GM19452 (cell line): ENCODE results near the gene FXYD7.
"Not testable (repeated sequence)": the region's sequence is repeated elsewhere in the genome, so short reads cannot be mapped to it uniquely, and the experiment has no call there.

Source experiments
- ATAC-seq: cut with Tn5 transposase; IDR thresholded peaks from one replicate; pipeline ENCODE4 v1.9.1; 2021; ENCODE audit not compliant: unreplicated experiment

Gene FXYD7

GRCh38 chr19:35125749-35126623 is 17.1 kb upstream of the FXYD7 start:
- ATAC-seq = no peak

GRCh38 chr19:35126624-35126959 is 16.5 kb upstream of the FXYD7 start:
- ATAC-seq = no peak

- no peak for ATAC-seq
Observed at GRCh38 chr19:35127871-35128270, 15.2 kb upstream of the FXYD7 start.

- no peak for ATAC-seq
Observed at GRCh38 chr19:35128398-35129057, 14.5 kb upstream of the FXYD7 start.

- ATAC-seq = not testable (repeated sequence)
Observed at GRCh38 chr19:35129724-35130274, 13.3 kb upstream of the FXYD7 start.

- no peak for ATAC-seq
Observed at GRCh38 chr19:35130761-35131720, 12.0 kb upstream of the FXYD7 start.

- ATAC-seq = no peak
Observed at GRCh38 chr19:35132254-35132653, 10.8 kb upstream of the FXYD7 start.

- ATAC-seq = no peak
Observed at GRCh38 chr19:35133826-35134225, 9.2 kb upstream of the FXYD7 start.

- ATAC-seq = no peak
Observed at GRCh38 chr19:35134601-35135242, 8.3 kb upstream of the FXYD7 start, which contains the start of gene LGI4. Gene LGI4 (minus strand): TSS chr19:35135059. CDS start chr19:35134680, 379 bp downstream.

GRCh38 chr19:35135389-35135909 is 7.6 kb upstream of the FXYD7 start:
- ATAC-seq = no peak

- ATAC-seq = no peak
Observed at GRCh38 chr19:35136231-35136630, 6.8 kb upstream of the FXYD7 start.

- no peak for ATAC-seq
Observed at GRCh38 chr19:35136977-35137702, 5.9 kb upstream of the FXYD7 start.

- ATAC-seq = no peak
Observed at GRCh38 chr19:35138305-35138892, 4.7 kb upstream of the FXYD7 start, which contains the start of gene FXYD1. Gene FXYD1 (plus strand): TSS chr19:35138824. CDS start chr19:35140080, 1,256 bp downstream.

- ATAC-seq = no peak
Observed at GRCh38 chr19:35140207-35140961, 2.7 kb upstream of the FXYD7 start.

- peak; percentile 74 for ATAC-seq
Observed at GRCh38 chr19:35140962-35141836, 1.9 kb upstream of the FXYD7 start.

- no peak for ATAC-seq
Observed at GRCh38 chr19:35141837-35142605, 1.0 kb upstream of the FXYD7 start.
